A549 (cell line): ENCODE data around the gene SPPL3. TPM values are rescaled to one million over a fixed set of nuclear protein-coding genes. Genes with fewer than 3 reads are reported as not detected.
"Not testable (repeated sequence)": the region's sequence is repeated elsewhere in the genome, so short reads cannot be mapped to it uniquely, and the experiment has no call there.

Experiments used
- ATAC-seq, 2 experiments: fragments of 200-7000 bp in 1 of 2; fragments of >200 bp in 1 of 2; cut with Nextera tagmentation in 1 of 2; cut with Tn5 transposase in 1 of 2; 3 replicates each; pipeline versions ENCODE4 v1.8.0 to v1.9.1; 2018 to 2020; ENCODE audit warnings: mild to moderate bottlenecking in 1 of 2, moderate library complexity in 1 of 2
- CTCF ChIA-PET: fragments of 300-600 bp; sonication (Branson Sonifier 250); formaldehyde crosslinking; extraction: SDS; loops from one replicate; lab custom pipeline; 2021; ENCODE audit warnings: antibody characterized with exemption, inconsistent platforms; lab: Yijun Ruan, JAX
- POLR2A ChIA-PET: fragments of 350-600 bp; formaldehyde crosslinking; extraction: SDS; loops from one replicate; lab custom pipeline; 2021; ENCODE audit warnings: antibody characterized with exemption, inconsistent platforms; lab: Yijun Ruan, JAX
- DNase-seq, 2 experiments: peaks; one replicate each; pipeline versions ENCODE4 v3.0.0 to v3.0.0-alpha.2; 2011 to 2016; ENCODE audit warnings: low read depth in 1 of 2, low spot score in 1 of 2
- FAIRE-seq: peaks from 2 replicates; lab custom pipeline; 2011; peaks lifted over from hg19 to GRCh38; lab: Jason Lieb, UNC
- H3K27ac ChIP-seq, 2 experiments: fragments of >200 bp; sonication (Bioruptor Twin); formaldehyde crosslinking; 3 replicates each; pipeline ENCODE4 v1.5.1; 2016 to 2017
- H3K4me1 ChIP-seq: fragments of >200 bp; sonication (Bioruptor Twin); formaldehyde crosslinking; 3 replicates; pipeline ENCODE4 v1.6.1; 2016
- H3K4me2 ChIP-seq: fragments of >200 bp; sonication (Bioruptor Twin); formaldehyde crosslinking; 3 replicates; pipeline ENCODE4 v1.6.1; 2016
- H3K4me3 ChIP-seq: fragments of >200 bp; sonication (Bioruptor Twin); formaldehyde crosslinking; 3 replicates; pipeline ENCODE4 v1.5.1; 2016
- H3K9me3 ChIP-seq: fragments of >200 bp; sonication (Bioruptor Twin); formaldehyde crosslinking; 3 replicates; pipeline ENCODE4 v1.6.1; 2016
- ATOH8 ChIP-seq: fragments of 250-450 bp; sonication (Bioruptor Pico); IDR thresholded peaks from 2 replicates; pipeline ENCODE4 v1.5.0; 2020; ENCODE audit warnings: low read depth, mild to moderate bottlenecking, moderate library complexity
- BHLHE40 ChIP-seq: IDR thresholded peaks from 2 replicates; pipeline ENCODE4 v1.6.1; 2012; ENCODE audit warnings: low read depth, low read length, inconsistent platforms
- CHD2 ChIP-seq: fragments of 150-350 bp; IDR thresholded peaks from 2 replicates; pipeline ENCODE4 v1.6.1; 2014; ENCODE audit warnings: low read length; ENCODE audit not compliant: partially characterized antibody
- CHD4 ChIP-seq: fragments of 200-600 bp; sonication (generic); IDR thresholded peaks from 2 replicates; pipeline ENCODE4 v1.6.1; 2016; ENCODE audit warnings: antibody characterized with exemption, mild to moderate bottlenecking, borderline replicate concordance
- HDAC2 ChIP-seq: fragments of 200-600 bp; sonication (generic); IDR thresholded peaks from 2 replicates; pipeline ENCODE4 v1.6.1; 2016
- HMGXB4 ChIP-seq: fragments of 250-450 bp; sonication (Bioruptor Pico); IDR thresholded peaks from 2 replicates; pipeline ENCODE4 v1.5.0; 2021; ENCODE audit warnings: mild to moderate bottlenecking, moderate library complexity, borderline replicate concordance
- HOXA7 ChIP-seq: fragments of 250-450 bp; sonication (Bioruptor Pico); IDR thresholded peaks from 2 replicates; pipeline ENCODE4 v1.5.0; 2020; ENCODE audit warnings: mild to moderate bottlenecking, moderate library complexity
- JUN ChIP-seq, 2 experiments: fragments of >200 bp; sonication (Bioruptor Twin); formaldehyde crosslinking; IDR thresholded peaks; 2 replicates in 1 of 2; 3 replicates in 1 of 2; pipeline ENCODE4 v1.6.1; 2016 to 2017
- KDM1A ChIP-seq: fragments of 200-600 bp; sonication (generic); IDR thresholded peaks from 2 replicates; pipeline ENCODE4 v1.6.1; 2016; ENCODE audit warnings: low read depth, mild to moderate bottlenecking
- KDM5A ChIP-seq: fragments of 200-600 bp; sonication (generic); IDR thresholded peaks from 2 replicates; pipeline ENCODE4 v1.6.1; 2016; ENCODE audit warnings: antibody characterized with exemption, mild to moderate bottlenecking
- MAZ ChIP-seq: fragments of 150-350 bp; IDR thresholded peaks from 2 replicates; pipeline ENCODE4 v1.6.1; 2014; ENCODE audit warnings: antibody characterized with exemption, low read depth, low read length, borderline replicate concordance
- MYC ChIP-seq: IDR thresholded peaks from 2 replicates; pipeline ENCODE4 v1.6.1; 2012; ENCODE audit warnings: mild to moderate bottlenecking, inconsistent platforms, low read length, improper control_type of control experiment, borderline replicate concordance
- NPAS2 ChIP-seq: fragments of 250-450 bp; sonication (Bioruptor Pico); IDR thresholded peaks from 2 replicates; pipeline ENCODE4 v1.8.0; 2022; ENCODE audit warnings: mild to moderate bottlenecking, moderate library complexity, borderline replicate concordance
- RARB ChIP-seq: fragments of 250-450 bp; sonication (Bioruptor Pico); IDR thresholded peaks from 2 replicates; pipeline ENCODE4 v1.8.0; 2021; ENCODE audit warnings: mild to moderate bottlenecking, moderate library complexity
- RCOR1 ChIP-seq: fragments of 150-350 bp; IDR thresholded peaks from 2 replicates; pipeline ENCODE4 v1.6.1; 2014; ENCODE audit warnings: antibody characterized with exemption, low read length, low read depth
- RFX5 ChIP-seq: fragments of 450-650 bp; IDR thresholded peaks from 2 replicates; pipeline ENCODE4 v1.7.1; 2014; ENCODE audit warnings: antibody characterized with exemption, mild to moderate bottlenecking, moderate library complexity
- TP53 ChIP-seq: fragments of 250-450 bp; sonication (Bioruptor Pico); IDR thresholded peaks from 2 replicates; pipeline ENCODE4 v1.5.0; 2021; ENCODE audit warnings: mild to moderate bottlenecking, moderate library complexity
- WGBS: methylation state at CpG from one replicate; pipeline ENCODE4 v1.1.6; 2017; ENCODE audit errors: missing lambda C conversion rate; 5-methylcytosine and 5-hydroxymethylcytosine counted together
- polyA plus RNA-seq, 4 experiments: library from polyadenylated mRNA; depleted of rRNA in 3 of 4; stranded (reverse); fragments of >200 nt; fragmentation: RNase III in 1 of 4; extraction: RNeasy Plus Mini Kit Qiagen cat#74134 plus additional on column Dnase treatment in 1 of 4; gene quantifications; 2 replicates in 3 of 4; 3 replicates in 1 of 4; pipeline ENCODE4 v1.2.3, GENCODE V29; 2011 to 2017

The SPPL3 gene
- polyA plus RNA-seq, 2 of the 4 experiments (the other 2 are of a cell fraction): 25.0 to 26.6 TPM

GRCh38 chr12:120797677-120798642 is 106.2 kb downstream of the SPPL3 start:
- no peak overlapping the region for H3K27ac ChIP-seq
- ATAC-seq (no peak), DNase-seq (no peak), FAIRE-seq (no peak)
- TF ChIP-seq HOXA7 (CRISPR knock-in tag): no peak
- TF ChIP-seq JUN (IDR thresholded peaks at IDR 0.05): no peak
- no peak for TF ChIP-seq CHD2
- TF ChIP-seq MYC: no peak
- CTCF ChIA-PET: interaction anchor here (0.8 to 1.4 kb wide), 3 partner anchors 10 to 174 kb away, joined by 3 to 5 read pairs (median 3); no protein-coding TSS in a partner anchor
- H3K4me3 ChIP-seq: no peak overlapping the region
- peaks cover 20% of the 10 kb centered on the region for H3K9me3 ChIP-seq
- POLR2A ChIA-PET: no interaction called here
- 77% methylated on average over 7 of the region's 7 CpGs for WGBS
- H3K4me2 ChIP-seq: no peak overlapping the region
- H3K4me1 ChIP-seq: no peaks in the 10 kb centered on the region

GRCh38 chr12:120795441-120796178 is 108.5 kb downstream of the SPPL3 start:
- ChIA-PET POLR2A (interaction anchor here (0.6 kb wide), 1 partner anchor 283 kb away, joined by 3 read pairs; no protein-coding TSS in a partner anchor), CTCF (interaction anchor here (0.6 to 2.1 kb wide), 3 partner anchors 16 to 176 kb away, joined by 3 to 8 read pairs (median 5); no protein-coding TSS in a partner anchor)
- FAIRE-seq: no peak
- H3K9me3 ChIP-seq: peaks cover 20% of the 10 kb centered on the region
- no peak for ATAC-seq
- H3K4me1 ChIP-seq: no peaks in the 10 kb centered on the region
- DNase-seq: no peak
- 0 out of 2 replicates have a peak, but pooled peaks have one; percentile 61 for TF ChIP-seq CHD4
- peak; percentile 21; the same call in 1 of the 2 replicates for TF ChIP-seq KDM1A
- no peak for TF ChIP-seq RCOR1
- H3K27ac ChIP-seq: no peak overlapping the region
- WGBS: 74% methylated on average over 4 of the region's 4 CpGs
- H3K4me2 ChIP-seq: no peak overlapping the region
- no peak overlapping the region for H3K4me3 ChIP-seq

GRCh38 chr12:120793357-120793756 is 110.8 kb downstream of the SPPL3 start:
- Histone ChIP-seq H3K4me3 (no peak overlapping the region), H3K27ac (no peak overlapping the region), H3K4me2 (no peak overlapping the region), H3K4me1 (no peaks in the 10 kb centered on the region), H3K9me3 (peaks cover 20% of the 10 kb centered on the region)
- TF ChIP-seq TP53 (CRISPR knock-in tag) (no peak), HMGXB4 (CRISPR knock-in tag) (no peak), HOXA7 (CRISPR knock-in tag) (no peak), RFX5 (no peak), RARB (CRISPR knock-in tag) (no peak), NPAS2 (CRISPR knock-in tag) (no peak), ATOH8 (CRISPR knock-in tag) (no peak), HDAC2 (no peak), BHLHE40 (no peak), MAZ (no peak), KDM5A (no peak)
- ChIA-PET CTCF (no interaction called here), POLR2A (no interaction called here)
- FAIRE-seq (no peak), ATAC-seq (no peak), DNase-seq (no peak)
- 100% methylated on average over 1 of the region's 1 CpG for WGBS

- CTCF ChIA-PET: interaction anchor here (0.7 to 0.9 kb wide), 2 partner anchors 18 to 180 kb away, joined by 3 read pairs; no protein-coding TSS in a partner anchor
- H3K4me3 ChIP-seq, FAIRE-seq, H3K27ac ChIP-seq, H3K4me2 ChIP-seq, POLR2A ChIA-PET, H3K4me1 ChIP-seq, ATAC-seq, DNase-seq: not testable (repeated sequence)
- 92% methylated on average over 9 of the region's 9 CpGs for WGBS
- H3K9me3 ChIP-seq: peaks cover 20% of the 10 kb centered on the region
These were observed 111.7 kb downstream of the SPPL3 start for GRCh38 chr12:120792456-120792855.
